Karpas-422 (cell line): ENCODE data around the gene PREP. TPM values are rescaled to one million over a fixed set of nuclear protein-coding genes. Genes with fewer than 3 reads are reported as not detected.

Experiments
- DNase-seq: peaks from one replicate; pipeline ENCODE4 v3.0.0-alpha.2; 2015
- H2AFZ ChIP-seq: fragments of 200-600 bp; sonication (generic); 2 replicates; pipeline ENCODE4 v1.6.1; 2014; ENCODE audit warnings: antibody characterized with exemption, low read length, mixed read lengths
- H3K27ac ChIP-seq: fragments of 200-600 bp; sonication (generic); 2 replicates; pipeline ENCODE4 v1.5.1; 2014; ENCODE audit warnings: mild to moderate bottlenecking, low read length, moderate library complexity
- H3K27me3 ChIP-seq: fragments of 200-600 bp; sonication (generic); 2 replicates; pipeline ENCODE4 v1.6.1; 2014; ENCODE audit warnings: low read length, mixed read lengths
- H3K36me3 ChIP-seq: fragments of 200-600 bp; sonication (generic); 2 replicates; pipeline ENCODE4 v1.6.1; 2014; ENCODE audit warnings: low read length, mixed read lengths; ENCODE audit not compliant: insufficient read depth
- H3K4me1 ChIP-seq: fragments of 200-600 bp; sonication (generic); 2 replicates; pipeline ENCODE4 v1.6.1; 2014; ENCODE audit warnings: mild to moderate bottlenecking, low read length, mixed read lengths
- H3K4me2 ChIP-seq: fragments of 200-600 bp; sonication (generic); 2 replicates; pipeline ENCODE4 v1.6.1; 2014; ENCODE audit warnings: low read length, low read depth, mild to moderate bottlenecking; ENCODE audit not compliant: poor library complexity, severe bottlenecking
- H3K4me3 ChIP-seq: fragments of 200-600 bp; sonication (generic); 2 replicates; pipeline ENCODE4 v1.5.1; 2014; ENCODE audit warnings: mild to moderate bottlenecking, antibody characterized with exemption, low read length, mixed read lengths
- H3K79me2 ChIP-seq: fragments of 200-600 bp; sonication (generic); 2 replicates; pipeline ENCODE4 v1.6.1; 2014; ENCODE audit warnings: mild to moderate bottlenecking, low read length, mixed read lengths
- H3K9ac ChIP-seq: fragments of 200-600 bp; sonication (generic); 2 replicates; pipeline ENCODE4 v1.6.0; 2014; ENCODE audit warnings: low read length
- H3K9me2 ChIP-seq: fragments of 200-600 bp; sonication (generic), shearing (Covaris generic); replicated peaks from 2 replicates; pipeline ENCODE4 v1.6.0; 2014; ENCODE audit warnings: mild to moderate bottlenecking, low read length, moderate library complexity; ENCODE audit not compliant: insufficient read depth
- H3K9me3 ChIP-seq: fragments of 300-700, 200-600 bp; sonication (generic); 2 replicates; pipeline ENCODE4 v1.6.1; 2014; ENCODE audit warnings: low read length, mixed read lengths
- H4K20me1 ChIP-seq: fragments of 200-600 bp; sonication (generic); 2 replicates; pipeline ENCODE4 v1.6.1; 2014; ENCODE audit warnings: mild to moderate bottlenecking, antibody characterized with exemption, low read length, low read depth; ENCODE audit not compliant: insufficient read depth
- total RNA-seq: library from RNA; depleted of rRNA; stranded (reverse); fragments of >200 nt; shearing (Covaris generic); gene quantifications from 2 replicates; pipeline ENCODE4 v1.2.3, GENCODE V29; 2014; ENCODE audit warnings: low replicate concordance

Gene PREP
- total RNA-seq, 1 experiment from 2014 or later: 18.4 TPM

DNA sequence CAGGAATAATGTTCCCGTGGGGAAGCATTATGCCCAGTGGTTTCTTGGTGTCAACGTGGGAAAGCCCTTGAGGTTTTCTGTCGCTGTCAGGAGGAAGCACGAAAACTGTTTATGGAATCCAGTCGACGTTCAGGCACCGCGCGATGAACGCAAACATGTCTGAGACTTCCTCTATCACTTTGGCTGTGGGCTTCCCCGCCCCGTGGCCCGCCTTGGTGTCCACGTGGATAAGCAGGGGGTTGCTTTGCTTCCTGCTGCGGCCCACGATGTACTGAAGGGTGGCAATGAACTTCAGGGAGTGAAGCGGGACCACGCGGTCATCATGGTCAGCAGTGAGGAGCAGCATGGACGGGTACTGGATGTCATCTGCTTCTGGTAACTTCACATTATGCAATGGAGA is 124.8 kb downstream of the PREP start:
- Histone ChIP-seq H3K36me3 (peaks cover 34% of the 10 kb centered on the region; the same call in 1 of the 2 replicates), H4K20me1 (no peaks in the 10 kb centered on the region), H3K4me2 (no peak overlapping the region), H3K4me3 (no peak overlapping the region), H3K79me2 (no peaks in the 10 kb centered on the region), H2AFZ (no peak overlapping the region), H3K27ac (no peak overlapping the region), H3K27me3 (no peaks in the 10 kb centered on the region), H3K9ac (no peak overlapping the region), H3K4me1 (no peaks in the 10 kb centered on the region), H3K9me3 (no peaks in the 10 kb centered on the region), H3K9me2 (no peaks in the 10 kb centered on the region)
- DNase-seq: no peak

GRCh38 chr6:105276374-105276773 is 126.5 kb downstream of the PREP start:
- DNase-seq: no peak
- no peaks in the 10 kb centered on the region for H3K27me3 ChIP-seq
- H3K4me3 ChIP-seq: no peak overlapping the region
- no peak overlapping the region for H2AFZ ChIP-seq
- H3K9me2 ChIP-seq: no peaks in the 10 kb centered on the region
- no peak overlapping the region for H3K4me2 ChIP-seq
- H3K27ac ChIP-seq: no peak overlapping the region
- no peak overlapping the region for H3K9ac ChIP-seq
- peaks cover 19% of the 10 kb centered on the region; the same call in 1 of the 2 replicates for H3K36me3 ChIP-seq
- H3K9me3 ChIP-seq: no peaks in the 10 kb centered on the region
- no peaks in the 10 kb centered on the region for H3K4me1 ChIP-seq
- H4K20me1 ChIP-seq: no peaks in the 10 kb centered on the region
- no peaks in the 10 kb centered on the region for H3K79me2 ChIP-seq

GRCh38 chr6:105275542-105275941 is 127.3 kb downstream of the PREP start:
- Histone ChIP-seq H3K27ac (no peak overlapping the region), H3K9me3 (no peaks in the 10 kb centered on the region), H3K4me1 (no peaks in the 10 kb centered on the region), H4K20me1 (no peaks in the 10 kb centered on the region), H3K79me2 (no peaks in the 10 kb centered on the region), H3K4me3 (no peak overlapping the region), H2AFZ (no peak overlapping the region), H3K36me3 (peaks cover 19% of the 10 kb centered on the region; the same call in 1 of the 2 replicates), H3K9ac (no peak overlapping the region), H3K27me3 (no peaks in the 10 kb centered on the region), H3K9me2 (no peaks in the 10 kb centered on the region), H3K4me2 (no peak overlapping the region)
- DNase-seq: no peak

GRCh38 chr6:105274678-105275077 is 128.2 kb downstream of the PREP start:
- H3K9ac ChIP-seq: no peak overlapping the region
- H3K9me3 ChIP-seq: no peaks in the 10 kb centered on the region
- DNase-seq: no peak

DNA sequence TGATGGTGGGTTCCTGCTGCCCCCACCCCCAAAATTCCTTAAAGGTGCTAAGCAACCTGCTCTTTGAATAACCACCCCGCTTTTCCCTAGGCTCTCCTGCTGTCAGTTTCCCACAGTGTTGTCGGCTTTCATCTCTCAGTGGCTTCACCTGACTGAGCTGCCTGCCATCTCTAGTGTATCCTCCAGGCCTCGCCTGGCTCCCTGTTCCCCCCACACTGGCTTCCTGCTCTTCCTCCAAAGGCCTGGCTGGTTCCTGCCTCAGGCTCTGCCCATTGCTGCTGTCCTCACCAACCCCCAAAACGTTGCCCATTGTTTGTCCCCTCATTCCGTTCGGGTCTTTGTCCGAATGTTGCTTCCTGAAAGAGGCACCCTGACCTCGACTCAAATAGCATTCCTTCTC is 129.3 kb downstream of the PREP start:
- Histone ChIP-seq H3K4me2 (no peak overlapping the region), H3K9ac (no peak overlapping the region), H3K4me3 (no peak overlapping the region)

More at GRCh38 chr6:105274678-105275077, 128.2 kb downstream of the PREP start:
- Histone ChIP-seq H3K79me2 (no peaks in the 10 kb centered on the region), H3K4me2 (no peak overlapping the region), H3K9me2 (no peaks in the 10 kb centered on the region), H3K27ac (no peak overlapping the region), H3K4me1 (no peaks in the 10 kb centered on the region), H3K36me3 (peaks cover 19% of the 10 kb centered on the region; the same call in 1 of the 2 replicates), H4K20me1 (no peaks in the 10 kb centered on the region), H3K27me3 (no peaks in the 10 kb centered on the region), H2AFZ (no peak overlapping the region), H3K4me3 (no peak overlapping the region)

GRCh38 chr6:105272786-105273185 is 130.1 kb downstream of the PREP start:
- no peak overlapping the region for H3K4me2 ChIP-seq
- no peaks in the 10 kb centered on the region for H3K27me3 ChIP-seq
- no peaks in the 10 kb centered on the region for H4K20me1 ChIP-seq
- H3K36me3 ChIP-seq: peaks cover 16% of the 10 kb centered on the region; the same call in 1 of the 2 replicates
- DNase-seq: no peak
- no peaks in the 10 kb centered on the region for H3K79me2 ChIP-seq
- H3K4me1 ChIP-seq: no peaks in the 10 kb centered on the region
- H3K4me3 ChIP-seq: no peak overlapping the region
- H3K9me2 ChIP-seq: no peaks in the 10 kb centered on the region
- H3K9ac ChIP-seq: no peak overlapping the region
- no peak overlapping the region for H2AFZ ChIP-seq
- no peak overlapping the region for H3K27ac ChIP-seq
- no peaks in the 10 kb centered on the region for H3K9me3 ChIP-seq

More for the DNA sequence above, 129.3 kb downstream of the PREP start:
- H4K20me1 ChIP-seq: no peaks in the 10 kb centered on the region
- H2AFZ ChIP-seq: no peak overlapping the region
- DNase-seq: no peak
- H3K4me1 ChIP-seq: no peaks in the 10 kb centered on the region
- no peak overlapping the region for H3K27ac ChIP-seq
- H3K79me2 ChIP-seq: no peaks in the 10 kb centered on the region
- H3K27me3 ChIP-seq: no peaks in the 10 kb centered on the region
- no peaks in the 10 kb centered on the region for H3K9me2 ChIP-seq
- H3K36me3 ChIP-seq: peaks cover 19% of the 10 kb centered on the region; the same call in 1 of the 2 replicates
- no peaks in the 10 kb centered on the region for H3K9me3 ChIP-seq

DNA sequence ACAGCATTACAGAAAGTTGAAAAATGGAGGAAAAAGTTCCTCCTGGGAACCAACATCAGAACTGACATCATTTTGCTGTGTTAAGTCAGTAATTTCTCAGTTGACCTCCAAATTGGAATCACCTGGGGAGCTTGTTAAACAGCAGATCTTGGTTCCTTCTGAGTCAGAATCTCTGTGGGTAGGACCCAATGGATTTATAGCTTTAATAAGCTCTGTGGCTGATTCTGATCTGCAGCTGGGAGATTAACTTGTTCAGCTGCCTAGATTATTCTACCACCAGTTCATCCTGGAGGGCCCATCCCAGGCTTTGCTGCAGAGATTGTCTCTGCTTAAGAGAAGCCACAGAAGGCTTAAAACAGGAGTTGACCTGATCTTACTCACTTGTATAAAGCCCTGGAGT is 132.4 kb downstream of the PREP start:
- Histone ChIP-seq H3K9ac (no peak overlapping the region), H3K79me2 (no peaks in the 10 kb centered on the region), H3K36me3 (peaks cover under 1% of the 10 kb centered on the region; the same call in 1 of the 2 replicates), H3K9me2 (no peaks in the 10 kb centered on the region), H3K27ac (no peak overlapping the region), H4K20me1 (no peaks in the 10 kb centered on the region), H3K4me1 (no peaks in the 10 kb centered on the region), H2AFZ (no peak overlapping the region), H3K27me3 (0 out of 2 replicates have a peak, but pooled peaks cover 4% of the 10 kb centered on the region), H3K9me3 (peaks cover 4% of the 10 kb centered on the region), H3K4me2 (no peak overlapping the region), H3K4me3 (no peak overlapping the region)
- DNase-seq: no peak

GRCh38 chr6:105269390-105269789 is 133.5 kb downstream of the PREP start:
- H3K27me3 ChIP-seq: 0 out of 2 replicates have a peak, but pooled peaks cover 4% of the 10 kb centered on the region
- H3K27ac ChIP-seq: no peak overlapping the region
- no peak overlapping the region for H3K4me3 ChIP-seq
- no peaks in the 10 kb centered on the region for H3K79me2 ChIP-seq
- DNase-seq: no peak
- no peaks in the 10 kb centered on the region for H3K36me3 ChIP-seq
- H4K20me1 ChIP-seq: no peaks in the 10 kb centered on the region
- no peak overlapping the region for H3K9ac ChIP-seq
- no peaks in the 10 kb centered on the region for H3K4me1 ChIP-seq
- no peak overlapping the region for H3K4me2 ChIP-seq
- peaks cover 4% of the 10 kb centered on the region for H3K9me3 ChIP-seq
- H3K9me2 ChIP-seq: no peaks in the 10 kb centered on the region
- no peak overlapping the region for H2AFZ ChIP-seq
